ENCODE data around the gene GTF3C5. TPM values are rescaled to one million over a fixed set of nuclear protein-coding genes. Genes with fewer than 3 reads are reported as not detected.
"Not testable (repeated sequence)": the region's sequence is repeated elsewhere in the genome, so short reads cannot be mapped to it uniquely, and the experiment has no call there.

Gene GTF3C5
- total RNA-seq, 1 experiment from 2014 or later, result 48.3 TPM

- DNase-seq (ENCODE audit: low read depth), result no peak
These were observed 34.3 kb upstream of the GTF3C5 start for GRCh38 chr9:132996526-132996925.

- DNase-seq (ENCODE audit: low read depth), result peak; percentile 77
These were observed 33.2 kb upstream of the GTF3C5 start for GRCh38 chr9:132997591-132997990.

DNA sequence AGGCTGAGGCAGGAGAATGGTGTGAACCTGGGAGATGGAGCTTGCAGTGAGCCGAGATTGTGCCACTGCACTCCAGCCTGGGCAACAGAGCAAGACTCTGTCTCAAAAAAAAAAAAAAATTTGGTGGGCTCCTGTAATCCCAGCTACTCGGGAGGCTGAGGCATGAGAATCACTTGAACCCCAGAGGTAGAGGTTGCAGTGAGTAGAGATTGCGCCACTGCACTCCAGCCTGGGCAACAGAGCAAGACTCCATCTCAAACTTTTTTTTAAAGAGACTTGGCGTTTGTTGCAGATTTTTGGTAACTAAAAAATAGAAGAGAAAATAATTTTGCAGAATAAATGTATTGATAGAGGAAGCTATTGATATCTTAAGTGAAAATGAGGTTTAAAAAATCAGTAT is 32.6 kb upstream of the GTF3C5 start:
- not testable (repeated sequence) for DNase-seq (ENCODE audit: low read depth)

GRCh38 chr9:132998831-132999635 is 31.8 kb upstream of the GTF3C5 start:
- no peak for DNase-seq (ENCODE audit: low read depth)

DNA sequence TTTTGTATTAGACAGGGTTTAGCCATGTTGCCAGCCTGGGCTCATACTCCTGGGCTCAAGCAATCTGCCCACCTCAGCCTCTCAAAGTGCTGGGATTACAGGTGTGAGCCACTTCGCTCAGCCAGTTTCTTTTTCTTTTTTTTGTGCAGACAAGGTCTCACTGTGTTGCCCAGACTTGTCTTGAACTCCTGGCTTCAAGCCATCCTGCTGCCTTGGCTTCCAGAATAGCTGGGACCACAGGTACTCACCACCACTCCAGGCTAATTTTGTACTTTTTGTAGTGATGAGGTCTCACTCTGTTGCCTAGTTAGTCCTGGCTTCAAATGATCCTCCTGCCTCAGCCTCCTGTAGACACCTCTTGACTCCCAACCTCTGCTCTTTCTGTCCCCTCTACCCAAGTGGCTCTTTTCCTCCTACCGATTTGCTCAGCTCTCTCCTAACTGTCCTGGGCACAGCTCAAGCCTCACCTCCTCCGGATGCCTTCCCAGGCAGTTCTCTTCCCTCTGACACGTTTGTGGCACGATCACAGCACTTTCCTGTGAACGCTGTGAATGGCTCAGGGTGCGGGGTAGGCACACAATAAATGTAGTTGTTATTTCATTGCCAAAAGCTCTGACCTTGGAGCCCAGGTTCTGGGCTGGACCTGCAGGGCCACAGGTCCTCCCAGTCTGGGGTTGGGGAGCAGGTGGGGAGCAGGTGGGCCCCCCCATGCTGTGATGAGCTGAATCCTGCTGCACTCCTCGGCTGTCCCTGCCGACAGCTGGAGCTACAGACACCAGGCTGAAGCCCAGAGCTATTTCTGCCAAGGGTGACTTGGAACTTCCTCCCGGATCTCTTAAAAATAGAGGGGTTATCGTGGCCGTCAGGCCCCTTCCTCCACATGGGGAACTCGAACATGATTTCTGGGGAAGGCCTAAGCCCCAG is 28.4 kb upstream of the GTF3C5 start:
- no peak for DNase-seq (ENCODE audit: low read depth)

DNA sequence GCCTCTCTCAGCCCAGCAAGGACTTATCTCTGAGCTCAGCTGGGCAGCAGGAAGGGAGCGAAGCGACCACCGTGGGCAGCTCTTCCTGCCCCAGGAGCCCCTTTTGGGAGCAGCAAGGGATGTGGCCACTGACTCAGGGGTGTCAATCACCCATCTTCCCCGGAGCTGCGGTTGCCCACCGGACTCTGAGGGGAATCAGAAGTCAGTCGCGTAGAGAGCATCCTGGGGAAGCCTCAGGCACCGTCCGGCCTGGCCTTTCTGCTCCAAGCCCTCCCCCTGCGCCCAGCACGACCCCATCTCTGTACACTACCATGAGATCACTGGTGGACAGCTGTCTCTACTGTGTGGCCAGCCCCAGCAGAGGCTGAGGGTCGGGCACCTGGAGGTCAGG is 27.7 kb upstream of the GTF3C5 start:
- no peak for DNase-seq (ENCODE audit: low read depth)

DNA sequence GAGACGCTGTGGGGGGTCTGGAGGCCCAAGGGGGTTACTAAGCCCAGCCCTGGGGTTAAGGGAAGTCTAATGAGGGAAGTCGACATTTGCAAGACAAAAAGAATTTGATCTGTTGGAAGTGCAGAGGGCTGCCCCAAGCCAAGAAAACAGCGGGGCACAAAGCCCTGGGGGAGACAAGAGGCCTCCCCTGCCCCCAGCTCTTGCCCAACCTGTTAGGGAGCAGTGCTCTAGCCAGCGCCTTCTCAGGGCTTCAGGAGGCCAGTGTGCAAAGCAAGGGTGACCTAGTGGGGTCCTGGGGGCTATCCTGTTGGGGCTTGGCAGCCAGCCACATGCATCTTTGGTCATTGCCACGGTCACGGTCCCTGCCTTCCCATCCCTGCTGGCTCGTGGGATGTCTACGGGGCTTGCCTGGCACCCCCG is 27.1 kb upstream of the GTF3C5 start:
- no peak for DNase-seq (ENCODE audit: low read depth)

DNA sequence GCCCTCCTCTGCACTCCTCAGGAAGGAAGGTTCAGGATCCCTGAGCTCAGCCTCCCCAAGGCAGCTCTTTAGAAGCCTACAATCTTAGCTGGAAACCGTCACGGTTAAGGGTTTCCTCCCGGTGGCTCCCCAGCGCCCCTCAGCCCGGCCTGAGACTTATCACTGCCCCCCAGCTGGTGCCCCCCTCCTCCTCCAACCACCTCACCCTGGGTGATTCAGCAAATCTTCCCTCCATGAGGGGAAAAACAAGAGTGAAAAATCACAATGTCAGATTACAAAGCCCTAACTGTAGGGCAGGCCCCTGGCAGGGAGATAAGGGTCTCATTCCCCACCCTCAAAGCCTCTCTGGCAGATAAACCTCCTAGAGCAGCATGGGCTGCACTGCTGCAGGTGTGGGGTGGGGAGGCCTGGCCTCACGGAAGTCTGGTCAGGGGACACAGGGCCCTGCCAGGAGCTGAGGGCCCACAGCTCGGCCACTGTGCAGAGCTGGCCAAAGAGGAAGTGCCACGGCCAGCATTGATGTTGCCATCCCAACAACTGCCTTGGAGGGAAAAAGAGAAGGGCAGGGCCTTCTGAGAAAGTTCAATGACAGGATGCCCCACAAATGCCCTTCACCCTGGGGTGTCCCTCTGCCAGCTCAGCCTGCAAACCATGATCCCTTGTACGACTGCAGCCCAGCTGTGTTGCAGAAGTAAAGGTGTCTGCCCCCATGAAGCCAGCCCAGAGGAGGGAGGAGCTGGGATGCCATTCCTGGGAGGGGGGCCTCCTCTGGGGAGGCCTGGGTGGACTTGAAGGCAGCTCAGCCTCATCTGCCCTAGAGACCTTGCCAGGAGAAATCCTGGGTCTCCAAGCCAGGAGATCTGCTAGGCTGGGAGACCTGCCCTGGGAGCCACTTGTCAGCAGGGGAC is 26.5 kb upstream of the GTF3C5 start:
- no peak for DNase-seq (ENCODE audit: low read depth)

DNA sequence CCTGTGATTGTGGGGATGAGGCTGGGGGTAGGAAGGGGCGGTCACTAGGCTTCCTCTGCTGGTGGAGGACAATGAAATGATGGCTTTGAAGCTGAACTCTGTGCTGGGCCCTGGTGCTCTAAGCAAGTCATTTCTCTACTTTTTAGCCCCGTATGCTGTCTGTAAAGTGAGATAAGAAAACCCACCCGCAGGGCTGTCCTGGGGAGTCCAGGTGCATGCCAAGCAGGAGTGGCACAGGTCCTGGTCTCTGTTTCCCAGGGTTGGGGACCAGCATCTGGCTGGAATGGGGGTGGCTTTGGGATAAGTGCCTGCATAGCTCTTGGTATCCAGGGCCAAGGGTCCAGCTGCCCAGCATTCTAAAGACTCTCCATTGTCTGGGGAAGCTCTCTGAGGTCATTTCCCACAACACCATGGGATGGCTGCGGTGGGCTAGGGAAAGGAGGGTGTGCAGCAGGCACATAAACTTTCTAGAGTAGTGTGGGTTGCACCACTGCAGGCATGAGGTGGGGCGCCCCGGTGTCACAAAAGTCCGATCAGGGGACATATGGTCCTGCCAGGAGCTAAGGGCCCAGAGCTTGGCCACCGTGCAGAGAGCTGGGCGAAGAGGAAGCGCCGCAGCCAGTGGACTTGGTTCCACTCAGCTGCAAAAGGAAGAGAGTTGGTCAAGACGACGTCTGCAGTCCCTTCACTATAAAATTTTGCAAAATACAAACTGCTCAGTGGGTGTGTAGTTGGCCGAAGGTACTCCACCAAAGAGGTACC is 25.6 kb upstream of the GTF3C5 start:
- DNase-seq (ENCODE audit: low read depth), result no peak

DNA sequence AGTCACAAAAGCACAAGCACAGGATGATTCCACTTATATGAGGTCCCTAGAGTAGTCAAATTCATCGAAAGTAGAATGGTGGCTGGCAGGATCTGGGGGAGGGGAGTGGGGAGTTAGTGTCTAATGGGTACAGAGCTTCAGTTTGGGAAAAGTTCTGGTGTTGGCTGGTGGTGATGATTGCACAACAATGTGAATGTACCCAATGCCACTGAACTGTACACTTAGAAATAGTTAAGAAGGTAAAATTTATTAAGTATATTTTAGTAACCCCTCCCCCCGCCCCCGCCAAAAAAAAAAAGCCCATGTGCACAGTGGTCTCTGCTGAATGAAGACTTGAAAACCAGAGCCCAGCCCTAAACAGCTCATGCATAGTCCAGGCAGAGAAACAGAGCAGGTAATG is 24.8 kb upstream of the GTF3C5 start:
- DNase-seq (ENCODE audit: low read depth), result no peak

DNA sequence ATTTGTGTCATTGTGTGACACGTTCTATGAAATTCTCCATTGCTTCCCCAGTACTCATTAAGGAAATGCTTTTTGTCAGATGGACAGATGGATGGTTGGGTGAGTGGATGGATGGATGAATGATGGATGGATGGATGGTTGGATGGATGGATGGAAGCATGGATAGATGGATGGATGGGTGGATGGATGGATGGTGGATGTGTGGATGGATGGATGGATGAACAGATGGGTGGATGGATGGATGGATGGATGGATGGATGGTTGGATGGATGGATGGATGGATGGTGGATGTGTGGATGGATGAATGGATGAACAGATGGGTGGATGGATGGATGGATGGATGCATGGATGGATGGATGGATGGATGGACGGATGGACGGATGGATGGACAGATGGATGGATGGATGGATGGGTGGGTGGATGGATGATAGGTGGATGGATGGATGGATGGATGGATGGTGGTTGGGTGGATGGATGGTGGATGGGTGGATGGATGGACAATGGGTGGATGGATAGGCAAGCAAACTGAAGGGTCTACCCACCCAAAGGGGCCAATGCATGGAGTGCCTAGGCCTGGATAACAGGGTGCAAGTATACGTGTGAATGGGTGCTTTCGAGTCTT is 24.0 kb upstream of the GTF3C5 start:
- no peak for DNase-seq (ENCODE audit: low read depth)

DNA sequence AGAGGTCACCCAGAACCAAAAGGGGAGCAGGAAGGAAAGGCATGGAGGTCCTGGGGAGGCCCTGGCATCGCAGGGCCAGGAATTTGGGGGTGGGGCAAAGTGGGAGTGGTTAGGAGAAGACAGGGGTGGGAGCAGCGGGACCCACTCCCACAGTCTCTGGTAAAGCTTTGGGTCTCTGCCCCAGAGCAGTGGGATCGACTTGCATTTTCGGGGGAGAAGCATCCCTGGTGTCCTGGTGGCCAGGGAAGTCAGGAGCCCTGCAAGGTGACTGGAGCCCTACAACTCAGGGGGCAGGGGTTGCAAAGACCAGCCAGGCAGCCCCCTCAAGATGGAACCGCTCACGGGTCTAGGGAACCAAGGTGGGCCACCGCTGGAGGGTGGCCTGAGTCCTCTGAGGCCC is 22.4 kb upstream of the GTF3C5 start:
- DNase-seq (ENCODE audit: low read depth), result no peak

DNA sequence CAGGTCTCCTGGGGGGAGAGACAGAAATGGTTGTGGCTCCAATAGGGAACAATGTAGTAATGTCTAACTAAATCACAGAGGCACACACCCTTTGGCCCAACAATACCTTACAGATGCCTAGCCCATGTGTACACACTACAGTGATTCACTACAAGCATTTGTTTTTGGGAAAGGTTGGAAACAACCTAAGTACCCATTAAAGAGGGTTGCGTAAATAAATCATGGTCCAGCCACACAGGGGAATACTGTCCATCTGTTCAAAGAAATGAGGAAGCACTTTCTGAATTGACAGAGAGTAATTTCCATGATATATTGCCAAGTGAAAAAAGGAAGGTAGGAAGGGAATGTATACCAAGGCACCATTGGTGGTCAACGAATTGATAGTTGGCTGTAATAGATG is 22.0 kb upstream of the GTF3C5 start:
- no peak for DNase-seq (ENCODE audit: low read depth)

DNA sequence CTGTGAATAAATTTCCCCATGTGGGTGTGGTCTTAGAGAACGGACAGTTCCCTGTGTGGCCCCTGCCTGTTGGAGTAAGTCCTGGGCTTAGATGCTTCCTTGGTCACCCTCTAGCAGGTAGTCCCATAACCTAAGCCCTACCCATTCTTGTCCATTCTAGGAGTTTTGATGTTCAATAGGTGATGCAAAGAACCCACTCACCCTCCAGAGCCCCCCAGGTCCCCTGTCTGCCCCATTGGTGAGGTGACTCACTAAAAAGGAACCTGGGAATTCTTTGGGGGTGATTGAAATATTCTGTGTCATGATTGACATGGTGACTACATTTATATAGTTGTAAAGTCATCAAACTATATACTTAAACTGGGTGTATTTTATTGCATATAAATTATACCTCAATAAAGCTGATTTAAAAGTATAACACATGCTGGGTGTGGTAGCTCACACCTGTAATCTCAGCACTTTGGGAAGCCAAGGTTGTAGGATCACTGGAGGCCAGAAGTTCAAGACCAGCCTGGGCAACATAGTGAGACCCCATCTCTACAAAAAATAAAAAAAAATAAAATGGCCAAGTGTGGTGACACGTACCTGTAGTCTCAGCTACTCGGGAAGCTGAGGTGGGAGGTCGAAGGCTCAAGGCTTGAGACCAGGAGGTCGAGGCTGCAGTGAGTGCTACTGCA is 20.8 kb upstream of the GTF3C5 start:
- DNase-seq (ENCODE audit: low read depth), result no peak

DNA sequence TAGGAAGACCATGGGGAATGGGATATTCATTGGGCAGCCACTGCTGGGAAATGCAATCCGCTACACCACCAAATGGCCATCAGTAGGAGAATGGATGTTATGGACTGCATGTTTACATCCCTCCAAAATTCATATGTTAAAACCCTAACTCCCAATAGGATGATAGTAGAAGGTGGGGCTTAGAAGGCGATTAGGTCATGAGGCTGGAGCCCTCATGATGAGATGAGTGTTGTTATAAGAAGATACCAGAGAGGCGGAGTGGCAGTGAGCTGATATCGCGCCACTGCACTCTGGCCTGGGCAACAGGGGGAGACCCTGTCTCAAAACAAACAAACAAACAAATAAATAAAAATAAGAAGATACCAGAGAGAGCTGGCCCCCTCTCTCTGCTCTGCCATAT is 16.1 kb upstream of the GTF3C5 start:
- no peak for DNase-seq (ENCODE audit: low read depth)

GRCh38 chr9:133023117-133023890 is 7.5 kb upstream of the GTF3C5 start:
- DNase-seq (ENCODE audit: low read depth), result peak; percentile 17

GRCh38 chr9:133026426-133026825 is 4.4 kb upstream of the GTF3C5 start:
- no peak for DNase-seq (ENCODE audit: low read depth)

GRCh38 chr9:133027134-133027533 is 3.7 kb upstream of the GTF3C5 start:
- DNase-seq (ENCODE audit: low read depth), result no peak

DNA sequence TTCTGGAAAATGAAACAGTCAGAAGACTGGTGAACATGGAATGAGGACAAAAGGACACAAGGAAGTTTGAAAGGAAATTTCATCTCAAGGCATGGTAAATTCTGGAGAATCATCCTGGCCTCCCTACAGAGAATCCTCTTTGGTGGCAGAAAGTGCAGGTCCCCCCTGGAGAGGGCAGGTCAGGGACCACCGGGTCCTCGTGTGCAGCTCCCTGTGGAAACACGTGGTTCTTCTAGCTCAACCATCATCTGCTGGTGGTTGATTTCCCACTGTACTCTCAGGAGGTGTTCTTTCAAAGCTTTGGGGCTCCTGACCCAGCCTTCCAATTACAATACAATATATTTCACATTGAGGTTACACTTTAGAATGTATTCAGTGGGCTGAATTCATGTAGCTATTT is 2.6 kb upstream of the GTF3C5 start:
- DNase-seq (ENCODE audit: low read depth), result no peak
